Panc1 (cell line): ENCODE data around the gene CDKN2D. TPM values are rescaled to one million over a fixed set of nuclear protein-coding genes. Genes with fewer than 3 reads are reported as not detected.

Source experiments
- ATAC-seq: fragments of 200-7000 bp; cut with Tn5 transposase; 2 replicates; pipeline ENCODE4 v1.9.1; 2020; ENCODE audit warnings: mild to moderate bottlenecking, moderate library complexity
- BruUV-seq: library from RNA; stranded (reverse); fragments of 400-500 nt; replicated peaks from 2 replicates; lab custom pipeline; 2021; lab: Mats Ljungman, UMichigan
- CTCF ChIA-PET: fragments of 300-600 bp; sonication (Branson Sonifier 250); formaldehyde crosslinking; loops from one replicate; lab custom pipeline; 2022; ENCODE audit warnings: antibody characterized with exemption; lab: Charles Lee
- POLR2A ChIA-PET: fragments of 300-600 bp; sonication (Branson Sonifier 250); formaldehyde crosslinking; loops from one replicate; lab custom pipeline; 2022; ENCODE audit warnings: antibody characterized with exemption; lab: Charles Lee
- DNase-seq: peaks from one replicate; pipeline ENCODE4 v3.0.0-alpha.2; 2010; ENCODE audit warnings: low read depth, low spot score
- H3K27ac ChIP-seq: 2 replicates; pipeline ENCODE4 v1.5.1; 2011; ENCODE audit warnings: mild to moderate bottlenecking, low read length, inconsistent platforms
- H3K27me3 ChIP-seq: fragments of 200-500 bp; sonication (Bioruptor generic); 2 replicates; pipeline ENCODE4 v1.6.0; 2014; ENCODE audit warnings: low read length, inconsistent platforms; ENCODE audit not compliant: control insufficient read depth, insufficient read depth
- H3K36me3 ChIP-seq: fragments of 200-500 bp; sonication (Bioruptor generic); 2 replicates; pipeline ENCODE4 v1.5.1; 2014; ENCODE audit warnings: inconsistent platforms, mild to moderate bottlenecking, low read length, moderate library complexity; ENCODE audit not compliant: control insufficient read depth, insufficient read depth
- H3K4me1 ChIP-seq: 2 replicates; pipeline ENCODE4 v1.5.1; 2011; ENCODE audit warnings: inconsistent platforms, mild to moderate bottlenecking, low read length, moderate library complexity; ENCODE audit not compliant: control insufficient read depth, insufficient read depth
- H3K4me3 ChIP-seq, 2 experiments: 2 replicates each; pipeline ENCODE4 v1.5.1; 2011 to 2012; ENCODE audit warnings: low read depth in 2 of 2, low read length in 2 of 2, mild to moderate bottlenecking in 2 of 2, inconsistent platforms in 1 of 2, moderate library complexity in 1 of 2
- H3K9me3 ChIP-seq: fragments of 200-500 bp; sonication (Bioruptor generic); 2 replicates; pipeline ENCODE4 v1.5.1; 2014; ENCODE audit warnings: low read depth, mild to moderate bottlenecking, inconsistent platforms, low read length, moderate library complexity; ENCODE audit not compliant: control insufficient read depth, insufficient read depth
- CTCF ChIP-seq: fragments of 450-650 bp; IDR thresholded peaks from 2 replicates; pipeline ENCODE4 v1.5.1; 2017; ENCODE audit warnings: mild to moderate bottlenecking
- POLR2AphosphoS5 ChIP-seq: IDR thresholded peaks from 2 replicates; pipeline ENCODE4 v1.6.1; 2012; ENCODE audit warnings: mild to moderate bottlenecking, low read depth, low read length, moderate library complexity
- SIN3A ChIP-seq: IDR thresholded peaks from 2 replicates; pipeline ENCODE4 v1.6.1; 2012; ENCODE audit warnings: low read depth, mild to moderate bottlenecking, low read length, moderate library complexity, borderline replicate concordance; ENCODE audit not compliant: insufficient read depth
- TCF7L2 ChIP-seq: IDR thresholded peaks from 2 replicates; pipeline ENCODE4 v1.6.1; 2011; ENCODE audit warnings: mild to moderate bottlenecking, low read depth, low read length, inconsistent platforms
- in situ Hi-C: cut with HindIII; loops from 2 replicates; pipeline ENCODE4 v1.10.0; 2016; ENCODE audit warnings: low sequenced_read_pairs, low pct_unique_long_range_greater_than_20kb
- intact Hi-C: fragments of 100-400 bp; cut with micrococcal nuclease; formaldehyde crosslinking; loops from one replicate; pipeline ENCODE4 v1.10.0; 2022; ENCODE audit not compliant: unreplicated experiment
- total RNA-seq: library from RNA; stranded (reverse); gene quantifications from one replicate; pipeline ENCODE4 v1.2.1, GENCODE V29; 2021; ENCODE audit not compliant: unreplicated experiment
- TF ChIP-seq, protein P1 (sequence below), 2 experiments: IDR thresholded peaks; 2 replicates each; pipeline ENCODE4 v1.6.1; 2011 to 2012; ENCODE audit warnings: low read depth in 2 of 2, control low read depth in 1 of 2, low read length in 1 of 2, mild to moderate bottlenecking in 1 of 2, moderate library complexity in 1 of 2; ENCODE audit not compliant: insufficient read depth in 1 of 2

The CDKN2D gene
- total RNA-seq, 1 experiment from 2014 or later: 7.3 TPM

DNA sequence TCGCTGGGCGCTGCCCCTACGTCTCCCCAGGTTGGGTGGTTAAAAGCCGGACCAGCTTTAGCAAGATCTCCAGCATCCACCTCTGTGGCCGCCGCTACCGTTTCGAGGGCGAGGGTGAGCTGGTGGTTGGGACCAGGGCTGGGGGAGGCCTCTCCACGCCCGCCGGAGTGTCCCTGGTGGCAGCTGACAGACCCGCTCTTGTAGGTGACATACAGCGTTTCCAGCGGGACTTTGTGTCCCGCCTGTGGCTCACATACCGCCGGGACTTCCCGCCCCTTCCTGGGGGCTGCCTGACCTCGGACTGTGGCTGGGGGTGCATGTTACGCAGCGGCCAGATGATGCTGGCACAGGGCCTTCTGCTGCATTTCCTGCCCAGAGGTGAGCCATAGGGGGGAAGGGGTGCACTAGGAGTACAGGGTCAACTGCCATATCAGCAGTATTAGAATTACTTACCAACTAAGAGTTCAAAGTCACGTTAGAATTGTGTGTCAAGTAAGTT is 24.0 kb downstream of the CDKN2D start:
- no peak for ATAC-seq
- intact Hi-C loops: no loop called here
- Histone ChIP-seq H3K36me3 (no peaks in the 10 kb centered on the region; the same call in 1 of the 2 replicates), H3K9me3 (no peaks in the 10 kb centered on the region), H3K4me3 (peak overlapping the region; percentile 59 to 77), H3K27me3 (no peaks in the 10 kb centered on the region), H3K27ac (no peak overlapping the region), H3K4me1 (no peaks in the 10 kb centered on the region)
- POLR2A ChIA-PET: no interaction called here
- no peak for TF ChIP-seq CTCF
- TF ChIP-seq, protein P1, sequence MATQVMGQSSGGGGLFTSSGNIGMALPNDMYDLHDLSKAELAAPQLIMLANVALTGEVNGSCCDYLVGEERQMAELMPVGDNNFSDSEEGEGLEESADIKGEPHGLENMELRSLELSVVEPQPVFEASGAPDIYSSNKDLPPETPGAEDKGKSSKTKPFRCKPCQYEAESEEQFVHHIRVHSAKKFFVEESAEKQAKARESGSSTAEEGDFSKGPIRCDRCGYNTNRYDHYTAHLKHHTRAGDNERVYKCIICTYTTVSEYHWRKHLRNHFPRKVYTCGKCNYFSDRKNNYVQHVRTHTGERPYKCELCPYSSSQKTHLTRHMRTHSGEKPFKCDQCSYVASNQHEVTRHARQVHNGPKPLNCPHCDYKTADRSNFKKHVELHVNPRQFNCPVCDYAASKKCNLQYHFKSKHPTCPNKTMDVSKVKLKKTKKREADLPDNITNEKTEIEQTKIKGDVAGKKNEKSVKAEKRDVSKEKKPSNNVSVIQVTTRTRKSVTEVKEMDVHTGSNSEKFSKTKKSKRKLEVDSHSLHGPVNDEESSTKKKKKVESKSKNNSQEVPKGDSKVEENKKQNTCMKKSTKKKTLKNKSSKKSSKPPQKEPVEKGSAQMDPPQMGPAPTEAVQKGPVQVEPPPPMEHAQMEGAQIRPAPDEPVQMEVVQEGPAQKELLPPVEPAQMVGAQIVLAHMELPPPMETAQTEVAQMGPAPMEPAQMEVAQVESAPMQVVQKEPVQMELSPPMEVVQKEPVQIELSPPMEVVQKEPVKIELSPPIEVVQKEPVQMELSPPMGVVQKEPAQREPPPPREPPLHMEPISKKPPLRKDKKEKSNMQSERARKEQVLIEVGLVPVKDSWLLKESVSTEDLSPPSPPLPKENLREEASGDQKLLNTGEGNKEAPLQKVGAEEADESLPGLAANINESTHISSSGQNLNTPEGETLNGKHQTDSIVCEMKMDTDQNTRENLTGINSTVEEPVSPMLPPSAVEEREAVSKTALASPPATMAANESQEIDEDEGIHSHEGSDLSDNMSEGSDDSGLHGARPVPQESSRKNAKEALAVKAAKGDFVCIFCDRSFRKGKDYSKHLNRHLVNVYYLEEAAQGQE (IDR thresholded peaks at IDR 0.05; ENCODE audit: insufficient read depth in 1 of 2, low read depth in 2 of 2, low read length in 1 of 2): no peak
- no peak for TF ChIP-seq TCF7L2
- no peak for TF ChIP-seq POLR2AphosphoS5
- TF ChIP-seq SIN3A: no peak
- BruUV-seq: TSS peak; percentile 81
- CTCF ChIA-PET: no interaction called here
- no peak for DNase-seq
- in situ Hi-C loops: no loop called here

DNA sequence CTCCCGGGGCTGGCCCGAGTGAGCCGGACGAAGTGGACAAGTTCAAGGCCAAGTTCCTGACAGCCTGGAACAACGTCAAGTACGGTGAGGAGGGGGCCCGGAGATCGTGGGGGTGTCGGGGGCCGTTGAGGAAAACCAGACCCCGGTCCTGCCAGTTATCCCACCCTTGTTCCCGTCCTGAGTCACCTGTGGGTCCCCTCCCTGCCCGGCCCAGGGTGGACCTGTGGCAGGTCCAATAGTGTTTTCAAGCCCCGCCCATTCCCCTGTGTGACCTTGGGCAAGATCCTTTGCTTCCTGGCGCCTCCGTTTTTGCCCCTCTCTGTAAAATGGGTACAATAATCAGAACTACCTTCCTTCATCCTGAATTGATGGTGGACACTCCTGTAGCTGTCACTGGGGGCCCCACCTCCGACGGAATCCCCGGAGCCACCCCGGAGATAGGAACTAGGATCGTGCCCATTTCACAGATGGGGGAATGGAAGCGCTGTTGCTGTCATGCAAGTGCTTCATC is 24.5 kb downstream of the CDKN2D start:
- no peak for DNase-seq
- CTCF ChIA-PET: no interaction called here
- Histone ChIP-seq H3K27ac (peak overlapping the region; percentile 69), H3K36me3 (no peaks in the 10 kb centered on the region; the same call in 1 of the 2 replicates), H3K4me3 (peak overlapping the region; percentile 59 to 77), H3K9me3 (no peaks in the 10 kb centered on the region), H3K27me3 (no peaks in the 10 kb centered on the region), H3K4me1 (no peaks in the 10 kb centered on the region)
- POLR2A ChIA-PET: no interaction called here
- ATAC-seq: peak; percentile 58
- intact Hi-C loops (no loop called here), in situ Hi-C loops (no loop called here)
- BruUV-seq: no TSS peak
- TF ChIP-seq CTCF (no peak), POLR2AphosphoS5 (no peak), TCF7L2 (no peak), SIN3A (no peak)
- TF ChIP-seq, protein P1 (IDR thresholded peaks at IDR 0.05; ENCODE audit: insufficient read depth in 1 of 2, low read depth in 2 of 2, low read length in 1 of 2): no peak
